Right kidney (tissue), 1 donor: ENCODE results near the gene NPAS1.
"Not testable (repeated sequence)": the region's sequence is repeated elsewhere in the genome, so short reads cannot be mapped to it uniquely, and the experiment has no call there.

Experiments used
- DNase-seq: peaks from one replicate; pipeline ENCODE4 v3.0.0-alpha.2; 2016

Gene NPAS1

DNA sequence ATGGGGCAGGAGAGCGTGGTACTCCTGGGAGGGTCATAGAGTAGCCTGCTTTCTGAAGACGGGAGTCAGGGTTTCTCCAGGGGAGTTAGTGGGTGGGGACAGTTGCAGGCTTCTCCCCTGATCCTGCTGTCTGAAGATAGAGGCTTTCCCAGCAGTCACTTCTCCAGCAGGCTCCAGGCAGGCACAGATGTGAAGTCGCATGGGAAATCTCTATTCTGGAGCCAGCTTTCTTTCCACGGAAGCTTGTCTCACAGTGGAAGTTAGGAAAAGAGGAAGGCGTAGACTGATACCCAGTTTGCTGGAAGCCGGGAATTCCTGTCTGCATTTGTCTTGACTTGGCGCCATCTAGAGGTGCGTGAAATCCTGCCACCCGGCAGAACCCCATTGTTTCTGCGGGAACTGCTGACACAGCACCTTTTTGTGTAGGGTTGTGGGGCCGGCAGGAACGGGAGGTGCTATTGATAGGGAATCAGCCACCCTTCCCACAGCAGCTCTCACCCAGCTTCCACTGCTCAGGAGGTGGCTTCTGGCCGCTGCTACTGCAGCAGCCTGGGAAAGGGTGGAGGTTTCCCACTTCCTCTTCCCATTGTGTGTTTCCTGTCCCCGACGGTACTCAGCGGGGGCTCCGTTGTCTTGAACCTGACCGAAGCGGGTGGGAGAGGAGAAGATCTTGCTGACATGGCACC, 28.5 kb upstream of the NPAS1 start:
- DNase-seq, result peak; percentile 69

DNA sequence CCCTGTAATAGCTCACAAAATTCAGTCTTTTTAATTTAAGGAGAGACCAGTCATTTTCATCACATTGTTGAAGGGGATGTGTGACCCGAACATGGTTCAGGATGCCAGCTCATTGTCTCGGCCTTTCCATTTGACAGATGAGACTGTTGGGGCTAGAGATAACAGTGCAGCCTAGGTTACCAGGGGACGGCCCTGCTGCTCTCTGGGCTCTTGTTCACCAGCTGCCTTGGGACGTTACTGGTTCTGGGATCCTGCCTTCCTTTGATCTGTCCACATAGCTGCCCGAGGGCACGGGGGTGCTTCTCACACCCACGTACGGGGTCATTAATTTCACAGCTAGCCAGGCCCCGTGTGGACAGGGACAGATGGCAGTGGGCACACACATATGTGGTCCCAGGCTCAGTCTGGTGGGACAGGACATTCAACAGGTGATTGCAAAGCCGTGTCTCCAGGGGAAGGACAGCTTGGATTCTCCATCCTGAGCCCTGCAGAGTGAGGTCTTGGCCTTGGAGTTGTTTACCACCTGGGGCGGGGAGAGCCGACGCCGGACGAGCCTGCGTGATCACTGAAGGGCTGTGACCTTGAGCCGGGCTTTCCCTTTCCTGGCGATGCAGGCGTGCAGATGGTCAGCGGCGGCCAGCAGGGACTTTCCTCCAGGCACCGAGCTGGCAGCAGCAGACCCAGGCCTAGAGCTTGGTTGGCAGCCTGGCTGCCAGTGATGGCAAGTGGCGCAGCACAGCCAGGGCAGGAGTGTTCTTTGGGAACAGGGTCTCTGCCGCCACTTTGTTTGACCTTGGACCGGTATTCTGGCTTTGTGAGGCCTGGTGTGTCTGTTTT, 26.7 kb upstream of the NPAS1 start:
- no peak for DNase-seq

DNA sequence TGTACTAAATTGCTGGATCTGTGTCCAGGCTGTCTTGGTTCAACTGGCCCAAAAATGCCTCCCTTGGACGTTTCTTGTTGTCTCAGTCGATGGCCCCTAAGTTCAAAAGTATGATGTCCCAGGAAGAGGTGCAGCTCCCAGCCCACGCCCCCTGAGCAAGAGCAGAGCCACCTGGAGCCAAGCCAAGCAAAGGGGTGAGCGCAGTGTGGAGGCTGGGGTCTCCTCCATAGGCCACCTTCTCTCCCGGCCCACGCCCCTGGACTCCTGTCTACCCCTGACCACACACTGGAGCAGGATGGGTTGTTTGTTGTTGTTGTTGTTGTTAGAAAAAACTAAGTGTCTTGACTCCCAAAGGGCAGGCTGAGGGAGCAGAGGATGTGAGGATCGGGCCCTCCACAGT, 26.0 kb upstream of the NPAS1 start:
- DNase-seq, result no peak

DNA sequence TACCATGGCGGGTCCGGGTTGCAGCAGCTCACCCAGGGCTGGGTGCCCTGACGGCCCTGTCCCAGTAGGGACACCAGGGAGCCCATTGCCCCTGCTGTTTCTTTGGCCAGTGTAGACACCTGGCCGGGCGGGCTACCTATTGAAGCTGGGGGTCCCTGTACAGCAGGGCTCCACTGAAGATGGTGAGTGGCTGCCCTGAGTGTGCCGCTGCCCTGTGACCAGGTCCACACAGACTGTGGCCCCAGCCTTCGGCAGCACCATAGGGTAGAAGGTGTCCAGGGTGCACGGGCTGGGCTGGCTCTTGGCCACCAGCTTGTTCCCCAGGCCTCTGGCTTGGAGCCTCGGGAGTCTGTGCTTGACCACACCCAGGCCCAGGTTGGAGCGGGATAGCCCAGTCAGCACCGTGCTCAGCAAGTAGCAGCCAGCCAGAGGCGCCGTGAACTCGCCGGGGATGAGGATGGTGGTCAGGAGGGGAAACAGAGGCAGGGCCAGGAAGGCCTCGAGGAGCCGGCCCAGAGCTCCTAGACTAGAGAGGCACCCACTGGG, 25.4 kb upstream of the NPAS1 start:
- DNase-seq, result no peak

DNA sequence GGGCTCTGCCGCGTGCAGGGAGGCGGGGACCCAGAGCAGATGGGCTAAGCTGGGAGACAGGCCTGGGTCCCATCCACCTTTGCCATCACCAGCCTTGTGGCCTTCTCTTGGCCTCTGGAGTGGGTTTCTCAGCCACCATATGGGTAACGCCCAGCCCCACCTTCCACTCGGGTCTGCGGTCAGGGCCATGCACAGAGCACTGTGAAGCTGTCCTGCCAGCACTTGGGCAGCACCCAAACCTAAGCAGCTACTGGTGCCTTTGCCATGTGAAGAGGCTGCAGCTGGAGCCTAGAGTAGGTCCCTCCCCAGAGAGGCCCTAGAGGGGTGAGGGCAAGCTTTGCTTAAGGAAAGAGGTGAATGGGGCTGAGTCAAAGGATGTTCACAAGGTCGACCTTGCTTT, 24.1 kb upstream of the NPAS1 start:
- no peak for DNase-seq

DNA sequence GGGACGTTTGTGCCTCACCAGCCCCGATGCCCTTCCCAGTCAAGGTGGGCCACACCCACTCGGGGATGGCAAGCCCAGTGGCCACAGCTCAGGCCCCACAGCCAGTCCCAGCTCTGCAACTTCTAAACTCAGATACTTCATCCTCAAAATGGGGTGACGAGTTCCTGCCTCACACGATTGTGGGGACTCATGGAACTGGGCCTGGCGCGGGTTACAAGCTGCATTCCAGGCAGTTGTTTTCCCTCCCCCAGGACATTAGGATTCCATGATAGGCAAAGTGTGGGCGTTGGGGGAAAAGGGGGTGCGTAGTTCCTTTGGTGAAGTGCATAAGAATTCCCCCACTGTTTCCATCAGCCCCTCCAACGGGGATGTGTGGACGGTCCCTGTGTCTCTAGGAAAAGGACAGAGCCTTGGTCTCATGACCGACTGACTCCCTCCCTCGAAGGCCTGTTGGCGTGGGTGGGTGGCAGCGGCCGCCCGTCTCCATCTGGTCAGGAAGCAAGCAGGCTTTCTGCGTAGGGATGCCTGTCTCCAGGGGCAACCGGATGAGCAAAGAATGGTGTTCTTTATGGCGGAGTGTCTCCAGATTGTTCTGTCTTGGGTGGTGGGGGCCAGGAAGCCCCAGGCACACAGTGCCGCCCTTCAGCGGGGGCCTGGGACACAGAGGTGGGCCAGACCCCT, 21.1 kb upstream of the NPAS1 start:
- no peak for DNase-seq

DNA sequence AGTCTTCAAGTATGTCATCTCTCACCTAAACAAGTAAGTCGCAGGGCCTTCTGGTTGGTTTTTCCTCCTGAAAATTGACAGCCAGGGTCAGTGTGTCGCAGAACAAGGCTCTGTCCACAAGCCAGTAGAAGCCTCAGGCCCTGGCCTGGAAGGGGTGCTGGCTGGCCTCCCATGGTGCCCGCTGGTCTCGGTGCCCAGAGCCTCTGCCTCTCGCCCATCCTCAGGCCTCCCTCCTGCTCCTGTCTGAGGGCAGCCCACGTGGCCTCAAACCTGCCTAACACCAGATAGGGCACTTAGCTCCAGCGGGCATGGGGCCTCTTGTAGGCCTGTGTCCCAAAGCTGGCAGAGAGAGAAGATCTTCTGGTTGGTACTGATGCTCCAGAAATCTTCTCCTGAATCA, 20.3 kb upstream of the NPAS1 start:
- DNase-seq, result no peak

DNA sequence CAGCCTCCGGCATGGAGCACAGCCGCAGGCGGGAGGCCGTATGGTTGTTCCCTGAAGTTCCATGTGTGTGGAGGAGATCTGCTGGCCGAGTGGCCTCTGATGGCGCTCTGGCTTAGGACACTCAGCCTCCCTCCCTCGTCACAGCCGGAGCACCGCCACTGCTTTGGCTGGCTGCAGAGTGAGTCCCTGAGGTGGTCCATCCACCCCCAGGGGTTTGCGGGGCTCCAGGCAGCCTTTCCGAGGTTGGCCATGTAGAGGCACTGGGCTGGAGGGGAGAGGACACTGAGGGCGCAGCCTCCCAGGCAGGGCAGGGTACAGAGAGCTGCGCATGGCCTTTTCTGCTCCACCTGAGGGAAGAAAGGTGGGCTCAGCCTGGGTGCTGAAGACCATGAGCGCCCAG, 19.8 kb upstream of the NPAS1 start:
- no peak for DNase-seq

DNA sequence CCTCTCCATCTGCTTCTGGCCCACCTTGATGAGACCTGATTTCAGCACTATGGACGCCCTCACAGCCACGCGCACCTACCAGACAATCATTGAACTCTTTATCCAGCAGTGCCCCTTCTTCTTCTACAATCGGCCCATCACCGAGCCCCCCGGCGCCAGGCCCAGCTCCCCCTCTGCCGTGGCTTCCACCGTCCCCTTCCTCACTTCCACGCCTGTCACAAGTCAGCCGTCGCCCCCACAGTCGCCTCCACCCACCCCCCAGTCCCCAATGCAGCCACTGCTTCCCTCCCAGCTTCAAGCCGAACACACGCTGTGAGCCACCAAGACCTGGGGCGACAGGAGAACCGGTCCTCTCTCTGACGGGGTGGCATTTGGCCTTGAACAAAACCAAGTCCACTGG, 19.3 kb upstream of the NPAS1 start:
- no peak for DNase-seq

DNA sequence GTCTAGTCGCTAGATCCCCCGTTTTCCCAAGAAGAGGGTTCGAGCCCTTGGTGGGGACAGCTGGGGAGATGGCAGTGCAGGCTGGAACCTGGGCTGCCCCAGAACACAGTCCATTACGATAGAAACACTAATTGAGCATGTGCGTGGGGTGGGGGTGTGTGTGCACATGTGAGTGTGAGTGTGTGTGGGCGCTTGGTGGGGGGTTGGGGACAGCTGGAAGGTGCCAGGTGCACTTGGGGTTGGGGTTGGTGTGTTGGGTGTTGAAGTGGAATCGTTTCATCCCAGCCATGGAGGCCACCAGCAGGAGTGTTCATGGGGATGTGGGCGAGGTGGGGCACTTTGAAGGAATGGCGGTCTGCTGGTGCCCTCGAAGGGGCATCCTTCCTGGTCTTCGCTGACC, 18.1 kb upstream of the NPAS1 start:
- DNase-seq, result no peak

DNA sequence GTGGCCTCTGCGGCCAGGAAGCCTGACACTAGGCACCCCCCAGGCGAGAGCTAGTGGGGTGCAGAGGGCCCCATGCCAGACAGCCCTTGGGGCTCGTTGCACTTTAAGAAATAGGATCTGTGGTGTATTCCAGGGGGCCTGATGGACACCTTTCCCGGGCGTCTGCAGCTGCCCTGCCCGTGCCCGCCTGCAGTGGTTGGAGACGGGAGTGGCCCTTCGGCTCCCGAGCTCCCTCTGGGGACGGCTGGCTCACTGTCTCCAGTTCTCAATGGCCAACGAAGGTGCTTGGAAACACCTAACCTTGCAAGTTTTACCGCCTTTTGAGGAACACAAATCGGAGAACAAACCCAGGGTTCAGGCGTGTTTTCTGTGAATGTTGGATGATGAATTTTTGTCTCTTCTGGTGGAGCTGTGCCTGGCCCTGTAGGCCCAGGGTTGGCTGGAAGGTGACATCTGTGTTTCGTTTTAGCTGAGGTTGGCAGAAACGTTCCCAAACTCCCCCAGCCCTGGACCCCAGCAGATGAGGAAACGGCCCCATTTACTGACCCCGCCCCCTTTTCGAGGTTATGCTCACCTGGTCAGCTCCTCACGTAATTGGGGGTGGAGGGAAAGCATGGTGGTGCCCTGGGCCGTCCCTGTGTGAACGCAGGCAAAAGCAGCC, 17.4 kb upstream of the NPAS1 start:
- no peak for DNase-seq

DNA sequence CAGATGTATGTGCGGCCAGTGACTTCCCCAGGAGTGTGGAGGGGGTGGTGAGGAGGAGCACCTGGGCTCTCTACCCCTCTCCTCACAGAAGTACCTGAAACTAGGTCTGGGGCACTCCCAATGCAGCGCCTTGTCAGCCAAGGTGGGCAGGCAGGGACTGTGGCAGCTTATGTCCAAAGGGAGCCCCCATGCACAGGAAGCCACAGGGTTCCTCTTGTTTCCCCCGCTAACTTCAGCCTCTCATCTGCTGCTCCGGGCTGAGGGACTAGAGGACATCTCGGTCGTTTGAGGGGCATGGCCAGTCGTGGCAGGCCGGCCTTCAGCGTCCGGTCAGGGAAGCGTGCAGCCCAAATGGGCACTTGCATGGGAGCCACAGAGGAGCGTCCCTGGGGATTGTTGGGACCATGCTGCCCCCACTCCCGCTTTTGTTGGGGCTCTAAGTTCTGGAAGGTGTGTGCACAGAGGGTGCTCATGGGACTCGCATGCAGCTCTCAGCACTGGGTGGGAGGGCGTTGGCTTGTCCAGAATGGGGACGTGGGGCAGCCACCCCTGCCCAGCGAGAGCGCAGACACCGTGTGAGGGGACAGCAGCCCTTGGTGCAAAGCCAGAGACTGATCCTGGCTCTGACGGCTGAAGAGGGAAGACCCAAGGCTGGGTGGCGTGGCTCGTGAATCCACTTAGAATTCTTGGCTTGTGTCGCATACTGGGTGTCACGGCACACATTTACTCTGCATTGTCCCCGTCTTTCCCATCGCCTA, 16.6 kb upstream of the NPAS1 start:
- DNase-seq, result no peak

DNA sequence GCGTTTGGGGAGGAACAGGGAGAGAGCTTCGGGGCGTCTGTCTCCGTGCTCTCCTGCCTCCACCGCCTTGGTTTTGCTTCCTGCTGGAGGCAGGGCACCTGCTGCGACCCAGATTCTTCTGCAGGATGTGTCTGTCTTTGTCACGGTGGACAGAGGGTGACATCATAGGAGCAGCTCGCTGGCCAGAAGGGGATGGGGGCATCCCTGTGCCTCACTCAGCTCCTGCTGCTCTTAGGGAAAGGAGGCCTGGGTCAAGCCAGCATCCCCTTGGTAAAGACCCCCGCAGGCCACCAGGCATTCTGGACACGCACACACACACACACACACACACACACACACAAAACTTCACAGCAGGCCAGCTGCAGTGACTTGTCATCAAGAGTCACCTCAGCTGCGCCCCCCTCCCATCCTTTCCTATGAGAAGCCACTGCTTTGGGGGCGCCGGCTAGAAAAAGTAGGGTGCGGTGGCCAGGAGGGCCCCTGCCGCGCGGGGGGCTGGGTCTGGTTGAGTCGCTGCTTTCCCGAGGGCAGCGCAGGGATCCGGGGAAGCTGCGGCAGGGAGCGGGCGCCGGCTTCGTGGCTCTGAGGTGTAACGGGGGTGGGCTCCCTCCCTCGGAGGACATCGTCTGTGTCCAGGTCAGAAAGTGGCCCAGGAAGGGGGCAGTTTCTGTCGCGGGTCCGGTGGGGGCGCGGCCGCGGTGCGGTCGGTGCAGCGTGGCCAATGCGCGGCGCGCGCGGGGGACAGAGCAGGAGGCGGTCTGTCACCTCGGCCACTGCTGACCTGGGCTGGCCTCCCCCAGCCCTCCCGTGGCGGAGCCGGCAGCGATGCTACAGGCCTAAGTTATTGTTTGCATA, 15.8 kb upstream of the NPAS1 start:
- DNase-seq, result peak; percentile 66

DNA sequence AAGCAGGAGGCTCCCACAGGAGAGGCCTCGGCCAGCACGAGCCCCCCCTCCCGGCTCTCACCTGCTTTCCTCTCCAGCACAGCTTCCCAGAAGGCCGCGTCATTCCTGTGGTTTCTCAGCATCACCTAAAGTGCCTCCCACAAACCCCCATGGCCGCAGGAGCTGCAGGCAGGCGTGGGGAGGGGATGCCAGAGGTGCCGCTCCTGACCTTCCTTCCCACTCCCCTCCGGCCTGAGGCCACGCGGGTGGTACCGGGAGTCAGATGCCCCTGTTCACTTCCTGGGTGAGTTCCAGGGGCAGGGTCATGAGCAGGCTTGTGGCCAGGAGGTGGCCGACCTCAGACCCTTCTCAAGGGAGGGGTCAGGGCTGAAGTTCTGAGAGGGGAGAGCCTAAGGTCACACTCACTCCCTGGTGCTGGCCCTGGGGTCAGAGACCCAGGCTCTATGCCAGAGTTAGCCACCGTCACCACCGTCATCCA, 14.4 kb upstream of the NPAS1 start:
- no peak for DNase-seq

DNA sequence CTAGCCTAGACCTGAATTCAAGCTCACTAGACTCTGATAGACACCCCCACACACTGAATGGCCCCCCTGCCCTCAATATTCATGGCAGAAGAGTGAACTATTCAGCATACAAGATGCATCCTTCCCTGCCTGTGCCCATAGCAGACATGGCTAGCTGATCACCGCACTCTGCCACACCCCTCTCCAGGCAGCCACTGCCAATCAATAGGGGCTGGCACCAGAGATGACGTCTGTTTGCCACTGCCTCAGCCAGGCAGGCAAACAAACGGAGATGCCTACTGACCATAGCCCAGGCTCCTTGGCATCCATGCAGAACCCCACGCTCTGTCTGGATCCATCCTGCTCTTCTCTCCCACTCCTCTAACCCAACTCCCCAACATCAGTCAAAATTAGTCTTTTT, 13.8 kb upstream of the NPAS1 start:
- no peak for DNase-seq

DNA sequence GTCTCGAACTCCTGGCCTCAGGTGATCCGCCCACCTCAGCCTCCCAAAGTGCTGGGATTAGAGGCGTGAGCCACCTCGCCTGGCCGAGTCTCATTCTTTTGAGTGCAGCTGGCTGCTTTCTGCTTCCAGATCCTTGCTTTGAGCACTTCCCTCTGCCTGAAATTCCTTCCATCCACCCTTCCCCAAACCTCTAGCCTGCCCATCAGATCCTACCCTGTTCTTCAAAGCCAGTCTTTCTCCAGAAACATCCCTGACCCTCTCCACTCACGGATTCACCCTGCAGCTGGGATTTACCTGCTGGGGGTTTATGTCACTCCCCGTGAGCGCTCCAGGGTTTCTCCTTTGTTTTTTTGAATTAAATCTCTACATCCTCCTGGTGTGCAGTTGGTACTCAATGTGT, 13.1 kb upstream of the NPAS1 start:
- no peak for DNase-seq

DNA sequence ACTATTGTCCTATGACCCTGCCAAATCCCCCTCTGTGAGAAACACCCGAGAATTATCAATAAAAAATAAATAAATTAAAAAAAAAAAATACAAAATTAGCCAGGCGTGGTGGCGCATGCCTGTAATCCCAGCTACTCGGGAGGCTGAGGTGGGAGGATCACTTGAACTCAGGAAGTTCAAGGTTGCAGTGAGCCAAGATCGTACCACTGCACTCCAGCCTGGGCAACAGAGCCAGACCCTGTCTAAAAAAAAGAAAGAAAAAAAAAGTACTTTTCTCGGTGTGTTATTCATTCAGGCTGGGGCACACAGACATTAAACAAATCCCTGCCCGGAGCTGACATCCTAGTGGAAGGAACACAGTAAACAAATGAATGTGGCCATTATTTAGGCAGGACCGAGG, 9.1 kb upstream of the NPAS1 start:
- not testable (repeated sequence) for DNase-seq

DNA sequence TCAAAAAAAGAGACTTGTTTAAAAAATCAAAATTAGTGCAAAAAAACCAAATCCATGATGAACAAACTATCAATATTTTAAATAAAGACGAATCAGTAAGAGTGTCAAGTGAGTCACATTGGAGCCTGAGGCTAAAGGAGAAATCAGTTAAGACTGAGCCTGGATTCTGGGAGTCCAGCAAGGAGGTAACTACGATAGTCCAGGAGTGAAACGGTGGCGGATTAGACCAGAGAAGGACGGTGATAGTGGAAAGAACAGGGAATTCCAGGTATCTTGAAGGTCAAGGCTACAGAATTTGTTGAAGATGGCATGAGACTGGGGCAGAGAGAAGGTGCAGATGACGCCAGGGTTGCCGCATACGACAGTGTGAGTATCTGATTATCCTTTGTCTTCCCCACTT, 7.0 kb upstream of the NPAS1 start:
- DNase-seq, result no peak

DNA sequence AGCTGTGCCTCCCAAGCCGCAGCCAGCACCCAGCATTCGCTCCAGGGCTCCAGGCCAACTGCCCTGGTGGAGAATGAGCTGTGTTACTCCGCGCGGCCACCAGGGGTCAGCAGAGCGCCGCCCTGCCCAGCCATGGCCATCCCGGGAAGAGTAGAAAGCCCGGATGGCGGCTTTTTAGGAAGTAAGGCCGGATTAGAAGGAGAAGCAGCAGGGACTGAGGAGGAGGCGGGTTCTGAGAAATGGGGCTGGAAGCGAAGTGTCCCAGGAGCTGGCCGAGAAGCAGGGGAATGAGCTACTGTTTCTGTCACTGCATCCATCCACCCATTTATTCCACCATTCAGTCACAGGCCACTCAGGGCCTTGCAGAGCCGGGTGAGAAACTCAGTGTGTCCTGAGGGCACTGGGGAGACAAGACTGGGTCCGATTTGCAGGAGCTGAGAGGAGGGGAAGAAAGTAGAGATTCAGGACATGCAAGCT, 6.6 kb upstream of the NPAS1 start:
- DNase-seq, result peak; percentile 70

DNA sequence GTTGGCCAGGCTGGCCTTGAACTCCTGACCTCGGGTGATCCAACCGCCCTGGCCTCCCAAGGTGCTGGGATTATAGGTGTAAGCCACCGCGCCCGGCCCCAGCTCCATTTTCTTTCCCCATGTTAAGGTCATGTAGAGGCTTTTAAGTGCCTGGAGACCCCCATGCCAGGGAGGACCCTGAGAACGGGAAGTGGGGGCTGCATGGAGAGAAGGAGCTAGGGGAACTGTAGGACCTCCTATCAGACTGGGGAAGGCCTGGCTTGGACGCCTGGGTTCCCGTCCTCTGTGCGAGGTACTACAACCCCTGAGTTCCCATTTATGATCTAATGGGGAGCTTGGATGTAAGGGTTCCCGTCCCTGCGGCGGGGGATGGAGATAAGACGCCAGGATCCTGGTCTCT, 714 bp upstream of the NPAS1 start:
- DNase-seq, result no peak
